Sigmoid colon (tissue), 4 donors: ENCODE data around the gene CLRN2.

Experiments
- CTCF ChIP-seq, 4 experiments: fragments of 450-650 bp in 3 of 4; fragments of 200-600 bp in 1 of 4; IDR thresholded peaks; one replicate each; pipeline ENCODE4 v1.5.1; 2016 to 2019; ENCODE audit warnings: antibody characterized with exemption in 4 of 4, mild to moderate bottlenecking in 3 of 4, moderate library complexity in 2 of 4
- EP300 ChIP-seq, 4 donors: sonication (generic); formaldehyde crosslinking; IDR thresholded peaks; one replicate each; pipeline ENCODE4 v1.6.1; 2017; ENCODE audit warnings: antibody characterized with exemption in 4 of 4
- POLR2A ChIP-seq, 2 donors: fragments of 450-650 bp; IDR thresholded peaks; one replicate each; pipeline ENCODE4 v1.6.1; 2016; ENCODE audit warnings: antibody characterized with exemption in 2 of 2, mild to moderate bottlenecking in 2 of 2, moderate library complexity in 2 of 2
- POLR2AphosphoS5 ChIP-seq, 4 donors: sonication (generic); formaldehyde crosslinking; IDR thresholded peaks; one replicate each; pipeline ENCODE4 v1.6.1; 2017; ENCODE audit warnings: antibody characterized with exemption in 4 of 4

GRCh38 chr4:17477774-17478472, 37.0 kb upstream of the CLRN2 start:
- TF ChIP-seq CTCF (IDR thresholded peaks at IDR 0.05), result no peak
- TF ChIP-seq POLR2A (IDR thresholded peaks at IDR 0.05), result no peak
- no peak for TF ChIP-seq EP300 (IDR thresholded peaks at IDR 0.05)
- TF ChIP-seq POLR2AphosphoS5 (IDR thresholded peaks at IDR 0.05), result no peak
